ENCODE results near the gene PCSK6. TPM values are rescaled to one million over a fixed set of nuclear protein-coding genes. Genes with fewer than 3 reads are reported as not detected.

PCSK6 gene
- total RNA-seq, 2 experiments from 2014 or later = 0.57 TPM; not detected in 1

GRCh38 chr15:101283931-101284330 is 205.6 kb downstream of the PCSK6 start:
- Histone ChIP-seq H2AFZ (ENCODE audit: low read length) (no peak overlapping the region), H3K4me2 (ENCODE audit: low read length) (no peak overlapping the region), H3K27ac (ENCODE audit: low read depth, low read length, poor library complexity, severe bottlenecking) (no peak overlapping the region), H3K4me1 (ENCODE audit: insufficient read depth, low read length, poor library complexity, severe bottlenecking) (no peaks in the 10 kb centered on the region), H3K9me2 (ENCODE audit: insufficient read depth, low read length) (no peaks in the 10 kb centered on the region), H3K79me2 (ENCODE audit: insufficient read depth, low read depth, low read length) (peaks cover 23% of the 10 kb centered on the region; the same call in 1 of the 2 replicates), H3K9me3 (ENCODE audit: low read length) (no peaks in the 10 kb centered on the region), H3K4me3 (ENCODE audit: low read depth, low read length, poor library complexity, severe bottlenecking) (no peak overlapping the region), H4K20me1 (ENCODE audit: insufficient read depth, low read length) (peaks cover 19% of the 10 kb centered on the region; the same call in 1 of the 2 replicates), H3K36me3 (ENCODE audit: insufficient read depth, low read length) (peaks cover 97% of the 10 kb centered on the region)
- no peak for TF ChIP-seq EZH2phosphoT487 (IDR thresholded peaks at IDR 0.05; ENCODE audit: borderline replicate concordance, low read depth, low read length)
- no peak for TF ChIP-seq CTCF (conservative IDR thresholded peaks at IDR 0.05; ENCODE audit: low read length)
- DNase-seq (ENCODE audit: low spot score) = no peak
- ChIA-PET CTCF (ENCODE audit: unreplicated experiment) (no interaction called here), POLR2A (interaction anchor here (1.4 kb wide), 1 partner anchor 9 kb away, joined by 3 read pairs; no protein-coding TSS in a partner anchor)
- BruUV-seq (replicated peaks) = no TSS peak
- intact Hi-C loops (cut with micrococcal nuclease; ENCODE audit: unreplicated experiment) = no loop called here

GRCh38 chr15:101280007-101280406 is 209.5 kb downstream of the PCSK6 start:
- H3K27ac ChIP-seq (ENCODE audit: low read depth, low read length, poor library complexity, severe bottlenecking) = no peak overlapping the region
- H3K4me3 ChIP-seq (ENCODE audit: low read depth, low read length, poor library complexity, severe bottlenecking) = no peak overlapping the region
- no peaks in the 10 kb centered on the region for H3K9me2 ChIP-seq (ENCODE audit: insufficient read depth, low read length)
- ChIA-PET CTCF (ENCODE audit: unreplicated experiment) (no interaction called here), POLR2A (no interaction called here)
- peaks cover 14% of the 10 kb centered on the region for H3K4me1 ChIP-seq (ENCODE audit: insufficient read depth, low read length, poor library complexity, severe bottlenecking)
- no peak for DNase-seq (ENCODE audit: low spot score)
- peaks cover 17% of the 10 kb centered on the region; the same call in 1 of the 2 replicates for H3K79me2 ChIP-seq (ENCODE audit: insufficient read depth, low read depth, low read length)
- intact Hi-C loops (cut with micrococcal nuclease; ENCODE audit: unreplicated experiment) = no loop called here
- TF ChIP-seq EZH2phosphoT487 (IDR thresholded peaks at IDR 0.05; ENCODE audit: borderline replicate concordance, low read depth, low read length) (no peak), CTCF (conservative IDR thresholded peaks at IDR 0.05; ENCODE audit: low read length) (no peak)
- H3K36me3 ChIP-seq (ENCODE audit: insufficient read depth, low read length) = peaks cover 69% of the 10 kb centered on the region
- H3K9me3 ChIP-seq (ENCODE audit: low read length) = no peaks in the 10 kb centered on the region
- no peak overlapping the region for H2AFZ ChIP-seq (ENCODE audit: low read length)
- no peaks in the 10 kb centered on the region; the same call in 1 of the 2 replicates for H4K20me1 ChIP-seq (ENCODE audit: insufficient read depth, low read length)
- H3K4me2 ChIP-seq (ENCODE audit: low read length) = no peak overlapping the region
- no TSS peak for BruUV-seq (replicated peaks)

GRCh38 chr15:101277943-101278564 is 211.5 kb downstream of the PCSK6 start:
- intact Hi-C loops (cut with micrococcal nuclease; ENCODE audit: unreplicated experiment) = loop anchor here (2.0 kb wide), 1 partner anchor 15 kb away; no protein-coding TSS in a partner anchor
- ChIA-PET CTCF (ENCODE audit: unreplicated experiment) (no interaction called here), POLR2A (interaction anchor here (1.4 kb wide), 1 partner anchor 16 kb away, joined by 12 read pairs; the partner anchor contains the start of gene SNRPA1)
- Histone ChIP-seq H3K4me2 (ENCODE audit: low read length) (peak overlapping the region; percentile 62), H3K4me3 (ENCODE audit: low read depth, low read length, poor library complexity, severe bottlenecking) (peak overlapping the region; percentile 98), H4K20me1 (ENCODE audit: insufficient read depth, low read length) (no peaks in the 10 kb centered on the region; the same call in 1 of the 2 replicates), H3K79me2 (ENCODE audit: insufficient read depth, low read depth, low read length) (peaks cover 17% of the 10 kb centered on the region; the same call in 1 of the 2 replicates), H3K4me1 (ENCODE audit: insufficient read depth, low read length, poor library complexity, severe bottlenecking) (peaks cover 14% of the 10 kb centered on the region), H3K9me2 (ENCODE audit: insufficient read depth, low read length) (no peaks in the 10 kb centered on the region), H2AFZ (ENCODE audit: low read length) (peak overlapping the region; percentile 35; the same call in 1 of the 2 replicates), H3K27ac (ENCODE audit: low read depth, low read length, poor library complexity, severe bottlenecking) (no peak overlapping the region), H3K36me3 (ENCODE audit: insufficient read depth, low read length) (peaks cover 69% of the 10 kb centered on the region), H3K9me3 (ENCODE audit: low read length) (no peaks in the 10 kb centered on the region)
- TF ChIP-seq CTCF (conservative IDR thresholded peaks at IDR 0.05; ENCODE audit: low read length) = no peak
- no peak for TF ChIP-seq EZH2phosphoT487 (IDR thresholded peaks at IDR 0.05; ENCODE audit: borderline replicate concordance, low read depth, low read length)
- DNase-seq (ENCODE audit: low spot score) = no peak
- no TSS peak for BruUV-seq (replicated peaks)
